Panc1 (cell line): ENCODE data around the gene FAP. TPM values are rescaled to one million over a fixed set of nuclear protein-coding genes. Genes with fewer than 3 reads are reported as not detected.

ENCODE experiments used
- ATAC-seq: fragments of 200-7000 bp; cut with Tn5 transposase; 2 replicates; pipeline ENCODE4 v1.9.1; 2020; ENCODE audit warnings: mild to moderate bottlenecking, moderate library complexity
- BruUV-seq: library from RNA; stranded (reverse); fragments of 400-500 nt; replicated peaks from 2 replicates; lab custom pipeline; 2021; lab: Mats Ljungman, UMichigan
- CTCF ChIA-PET: fragments of 300-600 bp; sonication (Branson Sonifier 250); formaldehyde crosslinking; loops from one replicate; lab custom pipeline; 2022; ENCODE audit warnings: antibody characterized with exemption; lab: Charles Lee
- POLR2A ChIA-PET: fragments of 300-600 bp; sonication (Branson Sonifier 250); formaldehyde crosslinking; loops from one replicate; lab custom pipeline; 2022; ENCODE audit warnings: antibody characterized with exemption; lab: Charles Lee
- DNase-seq: peaks from one replicate; pipeline ENCODE4 v3.0.0-alpha.2; 2010; ENCODE audit warnings: low read depth, low spot score
- H3K27ac ChIP-seq: 2 replicates; pipeline ENCODE4 v1.5.1; 2011; ENCODE audit warnings: mild to moderate bottlenecking, low read length, inconsistent platforms
- H3K27me3 ChIP-seq: fragments of 200-500 bp; sonication (Bioruptor generic); 2 replicates; pipeline ENCODE4 v1.6.0; 2014; ENCODE audit warnings: low read length, inconsistent platforms; ENCODE audit not compliant: control insufficient read depth, insufficient read depth
- H3K36me3 ChIP-seq: fragments of 200-500 bp; sonication (Bioruptor generic); 2 replicates; pipeline ENCODE4 v1.5.1; 2014; ENCODE audit warnings: inconsistent platforms, mild to moderate bottlenecking, low read length, moderate library complexity; ENCODE audit not compliant: control insufficient read depth, insufficient read depth
- H3K4me1 ChIP-seq: 2 replicates; pipeline ENCODE4 v1.5.1; 2011; ENCODE audit warnings: inconsistent platforms, mild to moderate bottlenecking, low read length, moderate library complexity; ENCODE audit not compliant: control insufficient read depth, insufficient read depth
- H3K4me3 ChIP-seq, 2 experiments: 2 replicates each; pipeline ENCODE4 v1.5.1; 2011 to 2012; ENCODE audit warnings: low read depth in 2 of 2, low read length in 2 of 2, mild to moderate bottlenecking in 2 of 2, inconsistent platforms in 1 of 2, moderate library complexity in 1 of 2
- H3K9me3 ChIP-seq: fragments of 200-500 bp; sonication (Bioruptor generic); 2 replicates; pipeline ENCODE4 v1.5.1; 2014; ENCODE audit warnings: low read depth, mild to moderate bottlenecking, inconsistent platforms, low read length, moderate library complexity; ENCODE audit not compliant: control insufficient read depth, insufficient read depth
- POLR2AphosphoS5 ChIP-seq: IDR thresholded peaks from 2 replicates; pipeline ENCODE4 v1.6.1; 2012; ENCODE audit warnings: mild to moderate bottlenecking, low read depth, low read length, moderate library complexity
- SIN3A ChIP-seq: IDR thresholded peaks from 2 replicates; pipeline ENCODE4 v1.6.1; 2012; ENCODE audit warnings: low read depth, mild to moderate bottlenecking, low read length, moderate library complexity, borderline replicate concordance; ENCODE audit not compliant: insufficient read depth
- TCF7L2 ChIP-seq: IDR thresholded peaks from 2 replicates; pipeline ENCODE4 v1.6.1; 2011; ENCODE audit warnings: mild to moderate bottlenecking, low read depth, low read length, inconsistent platforms
- in situ Hi-C: cut with HindIII; loops from 2 replicates; pipeline ENCODE4 v1.10.0; 2016; ENCODE audit warnings: low sequenced_read_pairs, low pct_unique_long_range_greater_than_20kb
- intact Hi-C: fragments of 100-400 bp; cut with micrococcal nuclease; formaldehyde crosslinking; loops from one replicate; pipeline ENCODE4 v1.10.0; 2022; ENCODE audit not compliant: unreplicated experiment
- total RNA-seq: library from RNA; stranded (reverse); gene quantifications from one replicate; pipeline ENCODE4 v1.2.1, GENCODE V29; 2021; ENCODE audit not compliant: unreplicated experiment
- TF ChIP-seq, protein P1 (sequence below), 2 experiments: IDR thresholded peaks; 2 replicates each; pipeline ENCODE4 v1.6.1; 2011 to 2012; ENCODE audit warnings: low read depth in 2 of 2, control low read depth in 1 of 2, low read length in 1 of 2, mild to moderate bottlenecking in 1 of 2, moderate library complexity in 1 of 2; ENCODE audit not compliant: insufficient read depth in 1 of 2
- TF ChIP-seq, protein P2 (sequence below): fragments of 450-650 bp; IDR thresholded peaks from 2 replicates; pipeline ENCODE4 v1.5.1; 2017; ENCODE audit warnings: mild to moderate bottlenecking

The FAP gene
- total RNA-seq, 1 experiment from 2014 or later, result not detected

DNA sequence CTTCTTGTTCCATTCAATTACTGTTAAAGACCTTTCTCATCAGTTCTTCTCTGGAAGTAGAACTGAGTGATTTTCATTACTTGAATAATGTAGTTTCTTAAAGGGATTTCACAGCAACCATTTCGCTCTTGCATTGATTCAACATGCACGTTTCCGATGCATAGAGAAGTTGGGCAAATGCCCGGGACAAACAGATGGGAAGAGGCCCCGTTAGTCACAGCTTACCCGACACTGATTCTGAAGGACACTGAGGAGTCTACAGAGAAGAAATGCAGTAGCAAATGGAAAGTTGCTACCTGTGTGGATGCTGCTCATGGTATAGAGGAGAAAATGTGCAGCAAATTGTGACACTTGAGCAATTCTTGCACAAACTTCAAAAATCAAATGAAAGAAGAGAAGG, 58.9 kb downstream of the FAP start:
- no peak for DNase-seq
- Histone ChIP-seq H3K27ac (no peak overlapping the region), H3K9me3 (no peaks in the 10 kb centered on the region), H3K4me1 (no peaks in the 10 kb centered on the region), H3K36me3 (no peaks in the 10 kb centered on the region), H3K4me3 (no peak overlapping the region), H3K27me3 (no peaks in the 10 kb centered on the region)
- no peak for ATAC-seq
- intact Hi-C loops (no loop called here), in situ Hi-C loops (no loop called here)
- CTCF ChIA-PET, result no interaction called here
- TF ChIP-seq, protein P1, sequence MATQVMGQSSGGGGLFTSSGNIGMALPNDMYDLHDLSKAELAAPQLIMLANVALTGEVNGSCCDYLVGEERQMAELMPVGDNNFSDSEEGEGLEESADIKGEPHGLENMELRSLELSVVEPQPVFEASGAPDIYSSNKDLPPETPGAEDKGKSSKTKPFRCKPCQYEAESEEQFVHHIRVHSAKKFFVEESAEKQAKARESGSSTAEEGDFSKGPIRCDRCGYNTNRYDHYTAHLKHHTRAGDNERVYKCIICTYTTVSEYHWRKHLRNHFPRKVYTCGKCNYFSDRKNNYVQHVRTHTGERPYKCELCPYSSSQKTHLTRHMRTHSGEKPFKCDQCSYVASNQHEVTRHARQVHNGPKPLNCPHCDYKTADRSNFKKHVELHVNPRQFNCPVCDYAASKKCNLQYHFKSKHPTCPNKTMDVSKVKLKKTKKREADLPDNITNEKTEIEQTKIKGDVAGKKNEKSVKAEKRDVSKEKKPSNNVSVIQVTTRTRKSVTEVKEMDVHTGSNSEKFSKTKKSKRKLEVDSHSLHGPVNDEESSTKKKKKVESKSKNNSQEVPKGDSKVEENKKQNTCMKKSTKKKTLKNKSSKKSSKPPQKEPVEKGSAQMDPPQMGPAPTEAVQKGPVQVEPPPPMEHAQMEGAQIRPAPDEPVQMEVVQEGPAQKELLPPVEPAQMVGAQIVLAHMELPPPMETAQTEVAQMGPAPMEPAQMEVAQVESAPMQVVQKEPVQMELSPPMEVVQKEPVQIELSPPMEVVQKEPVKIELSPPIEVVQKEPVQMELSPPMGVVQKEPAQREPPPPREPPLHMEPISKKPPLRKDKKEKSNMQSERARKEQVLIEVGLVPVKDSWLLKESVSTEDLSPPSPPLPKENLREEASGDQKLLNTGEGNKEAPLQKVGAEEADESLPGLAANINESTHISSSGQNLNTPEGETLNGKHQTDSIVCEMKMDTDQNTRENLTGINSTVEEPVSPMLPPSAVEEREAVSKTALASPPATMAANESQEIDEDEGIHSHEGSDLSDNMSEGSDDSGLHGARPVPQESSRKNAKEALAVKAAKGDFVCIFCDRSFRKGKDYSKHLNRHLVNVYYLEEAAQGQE (IDR thresholded peaks at IDR 0.05; ENCODE audit: insufficient read depth in 1 of 2, low read depth in 2 of 2, low read length in 1 of 2), result no peak
- no peak for TF ChIP-seq SIN3A
- no peak for TF ChIP-seq TCF7L2
- TF ChIP-seq, protein P2, sequence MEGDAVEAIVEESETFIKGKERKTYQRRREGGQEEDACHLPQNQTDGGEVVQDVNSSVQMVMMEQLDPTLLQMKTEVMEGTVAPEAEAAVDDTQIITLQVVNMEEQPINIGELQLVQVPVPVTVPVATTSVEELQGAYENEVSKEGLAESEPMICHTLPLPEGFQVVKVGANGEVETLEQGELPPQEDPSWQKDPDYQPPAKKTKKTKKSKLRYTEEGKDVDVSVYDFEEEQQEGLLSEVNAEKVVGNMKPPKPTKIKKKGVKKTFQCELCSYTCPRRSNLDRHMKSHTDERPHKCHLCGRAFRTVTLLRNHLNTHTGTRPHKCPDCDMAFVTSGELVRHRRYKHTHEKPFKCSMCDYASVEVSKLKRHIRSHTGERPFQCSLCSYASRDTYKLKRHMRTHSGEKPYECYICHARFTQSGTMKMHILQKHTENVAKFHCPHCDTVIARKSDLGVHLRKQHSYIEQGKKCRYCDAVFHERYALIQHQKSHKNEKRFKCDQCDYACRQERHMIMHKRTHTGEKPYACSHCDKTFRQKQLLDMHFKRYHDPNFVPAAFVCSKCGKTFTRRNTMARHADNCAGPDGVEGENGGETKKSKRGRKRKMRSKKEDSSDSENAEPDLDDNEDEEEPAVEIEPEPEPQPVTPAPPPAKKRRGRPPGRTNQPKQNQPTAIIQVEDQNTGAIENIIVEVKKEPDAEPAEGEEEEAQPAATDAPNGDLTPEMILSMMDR, result no peak
- no peak for TF ChIP-seq POLR2AphosphoS5
- POLR2A ChIA-PET, result no interaction called here
- no TSS peak for BruUV-seq

DNA sequence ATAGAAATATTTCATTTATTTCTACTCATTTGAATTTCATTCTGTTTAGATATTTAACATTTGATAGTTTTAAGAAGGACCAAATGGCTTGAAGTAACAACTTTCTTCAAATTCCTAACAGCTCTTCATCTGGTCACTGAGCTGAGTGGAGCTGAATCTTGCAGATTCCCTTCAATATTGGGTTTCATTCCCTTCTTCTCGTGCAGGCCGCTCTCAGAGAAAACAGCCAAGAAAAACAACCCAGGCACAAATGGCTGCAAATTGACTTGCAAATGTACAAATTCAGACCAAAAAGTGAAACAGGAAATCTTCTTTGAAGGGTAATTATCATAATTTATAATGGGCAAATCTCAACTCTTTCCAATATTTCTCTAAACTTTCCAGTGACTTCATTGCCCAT, 60.9 kb downstream of the FAP start:
- intact Hi-C loops, result no loop called here
- no peaks in the 10 kb centered on the region for H3K4me1 ChIP-seq

More for the DNA sequence above, 60.9 kb downstream of the FAP start:
- POLR2A ChIA-PET, result no interaction called here
- ATAC-seq (no peak), DNase-seq (no peak)
- in situ Hi-C loops, result no loop called here
- CTCF ChIA-PET, result no interaction called here
- no peaks in the 10 kb centered on the region for H3K27me3 ChIP-seq
- H3K36me3 ChIP-seq, result no peaks in the 10 kb centered on the region
- no peaks in the 10 kb centered on the region for H3K9me3 ChIP-seq
- H3K4me3 ChIP-seq, result no peak overlapping the region
- no peak overlapping the region for H3K27ac ChIP-seq
- TF ChIP-seq TCF7L2, result no peak
- TF ChIP-seq, protein P1 (IDR thresholded peaks at IDR 0.05; ENCODE audit: insufficient read depth in 1 of 2, low read depth in 2 of 2, low read length in 1 of 2), result no peak
- TF ChIP-seq POLR2AphosphoS5, result no peak
- TF ChIP-seq, protein P2, result no peak
- TF ChIP-seq SIN3A, result no peak
- BruUV-seq, result no TSS peak
